HG03354 (cell line): ENCODE data around the gene CCNT1.
"Not testable (repeated sequence)": the region's sequence is repeated elsewhere in the genome, so short reads cannot be mapped to it uniquely, and the experiment has no call there.

Source experiments
- ATAC-seq: cut with Tn5 transposase; IDR thresholded peaks from one replicate; pipeline ENCODE4 v1.9.1; 2021; ENCODE audit warnings: mild to moderate bottlenecking; ENCODE audit not compliant: unreplicated experiment, poor library complexity, severe bottlenecking

The CCNT1 gene

GRCh38 chr12:48716493-48717251 is at the start of gene CCNT1:
Gene CCNT1 (minus strand): TSS chr12:48716707. CDS start chr12:48716675, 32 bp downstream.
- ATAC-seq, result peak; percentile 98

GRCh38 chr12:48765753-48766162 is 49.3 kb upstream of the CCNT1 start:
- ATAC-seq, result no peak

- ATAC-seq, result no peak
These were observed 48.0 kb upstream of the CCNT1 start for GRCh38 chr12:48764521-48764920.

- no peak for ATAC-seq
These were observed 42.2 kb upstream of the CCNT1 start for GRCh38 chr12:48758737-48759136.

GRCh38 chr12:48758186-48758585 is 41.7 kb upstream of the CCNT1 start:
- no peak for ATAC-seq

DNA sequence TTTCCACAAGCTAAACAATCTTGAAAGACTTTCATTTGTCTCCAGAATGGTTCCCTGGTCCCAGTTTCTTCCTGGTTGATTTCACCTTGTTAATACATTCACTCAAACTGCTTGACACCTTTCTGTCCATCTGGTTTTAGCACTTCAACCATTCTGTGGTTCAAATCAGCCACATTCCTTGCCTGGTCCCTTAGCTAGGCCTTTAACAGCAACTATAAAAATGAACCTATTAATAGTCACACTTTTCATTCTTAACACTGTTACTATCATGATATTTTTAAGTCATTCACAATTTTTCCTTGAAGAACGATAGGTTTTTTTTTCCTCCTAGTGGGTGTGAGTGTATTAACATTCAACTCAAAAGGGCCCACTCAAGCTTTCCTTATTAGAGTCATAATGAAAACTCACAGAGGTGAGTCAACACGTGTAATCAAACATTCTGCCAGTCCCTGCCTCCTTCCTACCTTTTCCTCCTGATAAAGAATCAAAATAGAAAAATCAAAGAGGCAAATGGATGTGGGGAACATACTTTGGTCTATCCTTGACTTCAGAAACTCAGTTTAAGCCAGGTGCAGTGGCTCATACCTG is 34.4 kb upstream of the CCNT1 start:
- no peak for ATAC-seq

DNA sequence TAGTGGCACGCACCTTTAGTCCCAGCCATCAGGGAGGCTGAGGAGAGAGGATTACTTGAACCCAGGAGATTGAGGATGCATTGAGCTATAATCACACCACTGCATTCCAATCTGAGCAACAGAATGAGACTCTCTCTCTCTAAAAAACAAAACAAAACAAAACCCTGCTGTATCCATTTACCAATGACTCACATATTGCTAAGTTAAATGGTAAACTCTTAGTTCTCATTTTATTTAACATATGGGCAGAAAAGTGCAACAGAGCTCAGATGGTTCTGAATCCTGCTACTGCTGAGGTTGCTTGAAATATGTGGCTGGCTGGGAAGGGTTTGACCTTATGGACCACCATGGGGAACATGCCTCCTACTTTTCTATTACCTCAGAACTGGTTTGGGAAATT is 33.7 kb upstream of the CCNT1 start:
- ATAC-seq, result no peak

DNA sequence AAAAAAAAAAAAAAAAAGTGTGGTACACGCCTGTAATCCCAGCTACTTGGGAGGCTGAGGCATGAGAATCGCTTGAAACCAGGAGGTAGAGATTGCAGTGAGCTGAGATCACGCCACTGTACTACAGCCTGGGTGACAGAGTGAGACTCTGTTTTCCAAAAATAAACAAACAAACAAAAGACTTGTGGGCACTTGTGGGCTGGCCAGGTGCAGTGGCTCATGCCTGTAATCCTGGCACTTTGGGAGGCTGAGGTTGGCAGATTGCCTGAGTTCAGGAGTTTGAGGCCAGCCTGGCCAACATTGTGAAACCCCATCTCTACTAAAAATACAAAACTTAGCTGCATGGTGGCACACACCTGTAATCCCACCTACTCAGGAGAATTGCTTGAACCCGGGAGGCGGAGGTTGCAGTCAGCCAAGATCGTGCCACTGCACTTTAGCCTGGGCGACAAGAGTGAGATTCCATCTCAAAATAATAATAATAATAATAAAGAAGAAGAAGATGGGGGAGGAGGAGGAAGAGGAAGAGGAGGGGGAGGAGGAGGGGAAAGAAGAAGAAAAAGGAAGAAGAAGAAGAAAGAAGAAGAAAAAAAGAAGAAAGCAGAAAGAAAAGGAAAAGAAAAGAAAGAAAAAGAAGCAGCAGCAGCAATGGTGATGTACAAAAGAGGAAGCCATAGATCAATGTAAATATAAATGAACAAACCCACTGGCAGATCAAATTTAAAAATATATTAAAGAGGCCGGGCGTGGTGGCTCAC is 27.9 kb upstream of the CCNT1 start:
- no peak for ATAC-seq

DNA sequence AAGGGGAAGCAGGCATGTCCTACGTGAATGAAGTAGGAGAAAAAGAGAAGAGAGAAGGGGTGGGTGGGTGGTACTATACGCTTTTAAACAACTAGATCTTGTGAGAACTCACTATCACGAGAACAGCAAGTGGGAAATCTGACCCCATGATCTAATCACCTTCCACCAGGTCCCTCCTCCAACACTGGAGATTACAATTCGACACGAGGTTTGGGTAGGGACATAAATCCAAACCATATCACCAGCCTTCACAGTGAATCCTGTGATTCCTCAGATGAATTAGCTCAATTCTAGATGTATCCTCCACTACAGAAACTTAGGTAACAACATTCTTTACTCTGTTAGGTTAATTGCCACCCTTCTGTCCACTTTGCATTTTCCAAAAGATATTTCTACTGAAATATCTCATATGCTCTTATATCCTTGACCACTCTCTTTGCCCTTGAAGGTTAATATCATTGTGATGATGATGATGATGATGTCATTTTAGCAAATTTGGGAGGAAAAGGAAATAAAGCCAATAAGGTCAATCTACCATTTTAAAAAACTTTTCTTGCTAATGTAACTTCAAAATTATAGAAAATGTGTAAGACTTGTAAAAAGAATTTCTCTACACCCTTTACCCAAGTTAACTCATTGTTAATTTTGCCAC is 23.2 kb upstream of the CCNT1 start:
- no peak for ATAC-seq

- no peak for ATAC-seq
These were observed 19.9 kb upstream of the CCNT1 start for GRCh38 chr12:48736456-48736855.

- ATAC-seq, result no peak
These were observed 12.3 kb upstream of the CCNT1 start for GRCh38 chr12:48728807-48729206.

DNA sequence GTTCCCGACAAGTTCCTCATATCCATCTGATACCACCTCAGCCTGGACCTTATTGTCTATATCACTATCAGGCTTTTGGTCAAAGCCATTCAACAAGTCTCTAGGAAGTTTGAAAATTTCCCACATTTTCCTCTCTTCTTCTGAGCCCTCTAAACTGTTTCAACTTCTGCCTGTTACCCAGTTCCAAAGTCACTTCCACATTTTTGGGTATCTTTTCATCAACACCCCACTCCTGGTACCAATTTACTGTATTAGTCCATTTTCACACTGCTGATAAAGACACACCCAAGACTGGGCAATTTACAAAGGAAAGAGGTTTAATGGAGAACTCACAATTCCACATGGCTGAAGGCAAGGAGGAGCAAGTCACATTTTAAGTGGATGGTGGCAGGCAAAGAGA is 4.2 kb upstream of the CCNT1 start:
- ATAC-seq, result not testable (repeated sequence)

- ATAC-seq, result not testable (repeated sequence)
These were observed 3.7 kb upstream of the CCNT1 start for GRCh38 chr12:48720171-48720570.

- ATAC-seq, result not testable (repeated sequence)
These were observed 2.5 kb upstream of the CCNT1 start for GRCh38 chr12:48719002-48719401.

DNA sequence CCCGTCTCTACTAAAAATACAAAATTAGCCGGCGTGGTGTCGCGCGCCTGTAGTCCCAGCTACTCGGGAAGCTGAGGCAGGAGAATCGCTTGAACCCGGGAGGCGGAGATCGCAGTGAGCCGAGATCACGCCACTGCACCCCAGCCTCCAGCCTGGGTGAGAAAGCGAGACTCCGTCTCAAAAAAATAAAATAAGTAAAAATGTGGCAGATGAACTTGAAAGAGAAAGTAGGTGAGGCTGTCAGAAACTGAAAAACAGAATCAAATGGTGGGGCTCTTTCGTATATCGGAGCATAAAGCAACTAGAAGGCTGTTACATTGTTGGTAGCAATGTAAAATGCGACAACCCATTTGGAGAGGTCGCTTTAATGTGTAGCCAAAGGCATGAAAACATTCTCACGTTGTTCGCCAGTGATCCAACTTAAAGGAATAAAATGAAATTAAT is 767 bp upstream of the CCNT1 start:
- ATAC-seq, result peak; percentile 5

GRCh38 chr12:48716168-48716492 is 377 bp downstream of the CCNT1 start:
- no peak for ATAC-seq

- ATAC-seq, result no peak
These were observed 4.3 kb downstream of the CCNT1 start for GRCh38 chr12:48712209-48712608.

DNA sequence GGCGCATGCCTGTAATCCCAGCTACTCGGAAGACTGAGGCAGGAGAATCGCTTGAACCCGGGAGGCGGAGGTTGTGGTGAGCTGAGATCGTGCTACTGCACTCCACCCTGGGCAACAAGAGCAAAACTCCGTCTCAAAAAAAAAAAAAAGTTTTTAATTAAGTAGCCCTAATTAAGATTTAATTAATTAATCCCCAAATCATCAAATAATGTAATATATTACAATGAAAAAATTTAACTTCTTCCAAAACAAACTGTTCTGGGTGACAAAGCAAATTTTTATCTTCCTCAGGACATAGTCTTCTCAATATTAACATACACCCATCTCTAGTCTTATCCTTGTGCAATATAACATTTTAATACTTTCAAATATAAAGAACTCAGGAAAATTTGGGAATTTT is 17.7 kb downstream of the CCNT1 start:
- ATAC-seq, result not testable (repeated sequence)

GRCh38 chr12:48696626-48697025 is 19.9 kb downstream of the CCNT1 start:
- ATAC-seq, result no peak

DNA sequence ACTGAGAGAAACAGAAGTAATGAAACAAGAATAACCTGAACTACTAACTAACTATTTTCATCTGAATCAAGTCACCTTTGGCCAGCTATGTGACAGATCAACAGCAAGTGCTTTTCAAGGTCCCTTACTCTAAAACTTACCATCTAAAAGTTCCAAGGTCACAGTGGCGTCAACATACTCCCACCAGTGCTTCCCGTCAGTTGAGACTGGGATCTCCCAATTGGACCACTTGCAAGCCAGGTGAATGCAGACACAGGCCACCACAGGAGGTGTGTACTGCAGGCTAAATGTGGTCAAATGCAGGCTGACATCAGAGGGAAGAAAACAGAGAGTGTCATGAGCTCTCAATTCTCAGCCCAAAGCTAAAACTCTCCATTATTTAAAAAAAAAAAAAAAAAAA is 20.6 kb downstream of the CCNT1 start:
- no peak for ATAC-seq
